AG08396 (cell line): ENCODE data around the gene PALMD.

ENCODE experiments used
- DNase-seq: peaks from one replicate; pipeline ENCODE4 v3.0.0; 2012; ENCODE audit warnings: low spot score, mixed read lengths

The PALMD gene, protein sequence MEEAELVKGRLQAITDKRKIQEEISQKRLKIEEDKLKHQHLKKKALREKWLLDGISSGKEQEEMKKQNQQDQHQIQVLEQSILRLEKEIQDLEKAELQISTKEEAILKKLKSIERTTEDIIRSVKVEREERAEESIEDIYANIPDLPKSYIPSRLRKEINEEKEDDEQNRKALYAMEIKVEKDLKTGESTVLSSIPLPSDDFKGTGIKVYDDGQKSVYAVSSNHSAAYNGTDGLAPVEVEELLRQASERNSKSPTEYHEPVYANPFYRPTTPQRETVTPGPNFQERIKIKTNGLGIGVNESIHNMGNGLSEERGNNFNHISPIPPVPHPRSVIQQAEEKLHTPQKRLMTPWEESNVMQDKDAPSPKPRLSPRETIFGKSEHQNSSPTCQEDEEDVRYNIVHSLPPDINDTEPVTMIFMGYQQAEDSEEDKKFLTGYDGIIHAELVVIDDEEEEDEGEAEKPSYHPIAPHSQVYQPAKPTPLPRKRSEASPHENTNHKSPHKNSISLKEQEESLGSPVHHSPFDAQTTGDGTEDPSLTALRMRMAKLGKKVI

DNA sequence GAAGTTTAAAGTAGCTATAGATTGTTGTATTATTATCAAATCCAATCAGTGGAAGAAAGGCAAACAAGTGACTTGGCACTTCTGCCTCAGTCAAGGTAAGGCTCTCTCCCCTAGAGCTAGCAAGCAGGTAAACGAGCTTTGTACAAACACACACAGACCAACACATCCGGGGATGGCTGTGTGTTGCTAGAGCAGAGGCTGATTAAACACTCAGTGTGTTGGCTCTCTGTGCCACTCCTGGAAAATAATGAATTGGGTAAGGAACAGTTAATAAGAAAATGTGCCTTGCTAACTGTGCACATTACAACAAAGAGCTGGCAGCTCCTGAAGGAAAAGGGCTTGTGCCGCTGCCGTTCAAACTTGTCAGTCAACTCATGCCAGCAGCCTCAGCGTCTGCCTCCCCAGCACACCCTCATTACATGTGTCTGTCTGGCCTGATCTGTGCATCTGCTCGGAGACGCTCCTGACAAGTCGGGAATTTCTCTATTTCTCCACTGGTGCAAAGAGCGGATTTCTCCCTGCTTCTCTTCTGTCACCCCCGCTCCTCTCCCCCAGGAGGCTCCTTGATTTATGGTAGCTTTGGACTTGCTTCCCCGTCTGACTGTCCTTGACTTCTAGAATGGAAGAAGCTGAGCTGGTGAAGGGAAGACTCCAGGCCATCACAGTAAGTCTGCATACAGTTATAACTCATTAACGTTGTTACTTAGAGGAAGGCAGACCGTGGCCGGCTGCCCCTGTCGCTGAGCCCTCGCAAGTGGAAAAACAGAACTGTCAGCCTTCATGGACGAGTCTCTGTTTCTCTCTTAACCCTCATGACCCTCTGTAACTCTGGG is at the start of gene PALMD:
Gene PALMD (plus strand): TSS at position 415 of the 833 bp plus-strand sequence. CDS start 205 bp downstream, at position 620.
- peak; percentile 10 for DNase-seq

DNA sequence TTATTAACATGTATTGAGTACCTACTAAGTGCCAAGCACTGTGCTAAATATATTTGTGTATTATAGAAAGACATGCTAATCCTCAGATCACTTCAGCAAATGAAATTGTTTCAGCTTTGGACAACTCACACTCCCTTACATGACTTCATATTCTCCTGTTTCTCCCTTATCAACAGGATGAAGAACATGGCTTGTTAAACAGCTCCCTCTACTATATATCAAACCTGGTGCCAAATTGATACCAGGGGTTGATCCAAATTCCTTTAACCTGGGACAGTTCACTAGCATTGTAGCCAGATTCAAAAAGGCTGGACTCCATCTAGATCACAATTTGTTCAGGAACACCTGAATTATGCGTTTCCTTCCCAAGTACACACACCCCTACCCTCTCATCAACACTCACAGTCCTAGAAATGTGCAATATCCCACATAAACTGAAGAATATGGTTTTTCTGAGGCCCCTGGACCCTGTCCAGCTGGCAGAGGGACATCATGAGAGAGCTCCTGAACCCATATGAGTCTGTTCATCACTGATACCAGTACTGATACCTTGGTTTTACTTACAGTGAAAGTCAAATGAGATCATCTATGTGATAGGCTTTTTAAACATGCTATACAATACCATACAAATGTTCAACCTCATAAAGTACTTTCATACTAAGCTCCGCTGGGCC is 47.0 kb upstream of the PALMD start:
- DNase-seq, result no peak

DNA sequence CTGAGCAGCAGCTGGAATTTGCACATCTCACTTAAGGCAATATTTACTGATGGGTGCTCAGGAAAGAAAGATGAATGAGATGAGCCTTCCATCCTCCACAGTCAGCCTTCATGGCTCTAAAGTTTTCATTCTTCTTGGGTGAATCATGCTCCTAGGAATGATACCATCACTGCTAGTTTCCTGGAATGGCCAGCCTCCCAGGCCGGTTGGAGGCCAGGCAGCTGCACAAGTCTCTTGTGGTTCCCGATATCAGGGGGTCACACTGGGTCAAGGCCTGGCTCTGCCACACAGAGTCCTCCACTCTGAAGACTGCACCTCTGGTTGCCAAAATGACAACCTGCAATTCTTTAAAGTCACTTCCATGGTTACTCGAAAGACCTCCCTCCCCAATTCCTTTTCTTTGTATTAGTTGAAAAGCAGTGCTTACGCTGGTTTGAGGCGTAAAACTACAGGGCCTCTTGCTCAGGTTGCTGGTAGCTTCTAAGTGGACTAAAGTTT is 46.2 kb upstream of the PALMD start:
- DNase-seq, result peak; percentile 71

DNA sequence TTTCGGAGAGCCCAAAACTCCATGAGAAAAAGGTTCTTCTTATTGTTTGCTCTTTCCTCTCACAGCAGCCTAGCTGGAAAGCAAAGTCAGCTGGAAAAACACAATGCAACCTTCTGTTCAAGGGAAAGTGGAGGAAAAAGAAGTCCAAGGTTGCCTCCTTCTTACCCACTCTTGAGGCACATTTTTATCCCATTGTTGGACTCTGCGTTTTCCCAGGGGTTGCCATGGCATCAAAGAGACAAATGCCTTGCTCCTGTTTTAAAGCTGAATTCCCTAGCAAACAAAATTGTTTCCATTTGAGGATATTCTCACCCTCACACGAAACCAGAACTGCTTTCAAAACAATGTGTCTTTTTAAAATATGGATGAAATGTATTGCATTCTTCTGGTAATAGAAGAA is 45.1 kb upstream of the PALMD start:
- no peak for DNase-seq

DNA sequence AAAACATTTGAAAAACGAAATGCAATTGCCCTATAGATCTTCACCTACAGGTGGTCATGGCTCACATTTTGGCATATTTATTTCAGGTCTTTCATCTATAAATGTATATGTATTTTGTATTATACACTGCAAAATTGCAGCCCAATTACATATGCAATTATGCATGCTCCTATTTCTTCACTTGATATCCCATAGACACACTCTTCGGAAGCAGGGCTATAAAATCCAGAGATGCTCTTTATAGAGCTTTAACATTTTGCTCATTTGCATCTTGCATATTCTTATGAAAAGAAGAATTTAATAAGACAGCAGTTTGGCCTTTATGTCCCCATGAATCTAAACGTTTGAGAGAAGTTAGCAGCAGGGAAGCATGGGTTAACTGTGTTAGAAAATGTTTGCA is 44.7 kb upstream of the PALMD start:
- no peak for DNase-seq

DNA sequence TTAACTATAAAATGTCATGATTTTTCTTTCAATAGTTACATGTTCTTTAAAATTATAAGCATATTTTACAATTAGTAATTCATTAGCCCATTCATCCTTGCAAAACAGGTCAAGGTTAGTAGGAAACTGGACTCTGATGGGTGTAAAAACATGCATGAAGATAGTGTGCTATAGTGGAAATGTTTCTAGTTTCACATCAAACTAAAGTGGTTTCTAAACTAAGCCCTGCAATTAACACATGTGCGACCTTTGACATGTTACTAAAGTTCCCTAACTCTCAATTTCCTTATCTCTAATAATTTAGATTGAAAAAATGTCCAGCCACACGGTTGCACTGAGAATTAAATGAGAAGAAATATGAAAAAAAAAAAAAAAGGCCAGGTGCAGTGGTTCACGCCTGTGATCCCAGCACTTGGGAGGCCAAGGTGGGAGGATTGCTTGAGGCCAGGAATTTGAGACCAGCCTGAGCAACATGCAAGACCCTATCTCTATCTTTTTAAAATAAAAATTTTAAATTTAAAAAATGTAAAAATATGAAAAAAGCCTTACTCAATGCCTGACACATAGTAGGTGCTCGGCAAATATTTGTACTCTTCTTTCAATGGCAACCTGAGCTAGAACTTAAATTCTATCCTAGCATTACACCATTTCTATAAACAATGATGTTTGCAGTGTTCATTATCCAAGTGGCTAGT is 44.1 kb upstream of the PALMD start:
- DNase-seq, result no peak

DNA sequence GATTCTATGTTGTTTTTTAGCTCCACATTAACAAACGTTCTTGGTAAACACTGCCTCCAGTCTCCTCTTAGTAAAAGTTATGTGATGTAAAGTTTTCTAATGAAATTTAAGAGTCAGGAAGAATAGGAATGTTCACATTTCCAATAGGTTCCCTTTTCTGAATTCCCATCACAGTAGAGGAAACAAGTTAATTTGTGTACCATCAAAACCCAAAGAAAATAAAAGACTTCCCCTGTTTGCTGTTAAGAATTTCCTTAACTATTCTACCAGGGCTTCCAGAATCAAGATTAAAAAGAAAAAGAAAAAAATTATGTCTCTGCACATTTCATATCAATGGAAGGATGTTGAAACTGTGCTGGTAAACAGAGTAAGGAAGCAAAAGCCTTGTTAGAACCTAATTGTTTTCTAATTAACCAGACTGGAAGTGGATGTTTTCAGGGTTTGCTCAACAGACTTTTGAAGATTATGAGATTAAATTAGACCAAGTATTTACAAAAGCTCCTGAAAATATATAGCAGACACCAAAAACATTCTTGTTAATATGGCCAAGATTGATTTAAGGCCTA is 43.4 kb upstream of the PALMD start:
- no peak for DNase-seq

DNA sequence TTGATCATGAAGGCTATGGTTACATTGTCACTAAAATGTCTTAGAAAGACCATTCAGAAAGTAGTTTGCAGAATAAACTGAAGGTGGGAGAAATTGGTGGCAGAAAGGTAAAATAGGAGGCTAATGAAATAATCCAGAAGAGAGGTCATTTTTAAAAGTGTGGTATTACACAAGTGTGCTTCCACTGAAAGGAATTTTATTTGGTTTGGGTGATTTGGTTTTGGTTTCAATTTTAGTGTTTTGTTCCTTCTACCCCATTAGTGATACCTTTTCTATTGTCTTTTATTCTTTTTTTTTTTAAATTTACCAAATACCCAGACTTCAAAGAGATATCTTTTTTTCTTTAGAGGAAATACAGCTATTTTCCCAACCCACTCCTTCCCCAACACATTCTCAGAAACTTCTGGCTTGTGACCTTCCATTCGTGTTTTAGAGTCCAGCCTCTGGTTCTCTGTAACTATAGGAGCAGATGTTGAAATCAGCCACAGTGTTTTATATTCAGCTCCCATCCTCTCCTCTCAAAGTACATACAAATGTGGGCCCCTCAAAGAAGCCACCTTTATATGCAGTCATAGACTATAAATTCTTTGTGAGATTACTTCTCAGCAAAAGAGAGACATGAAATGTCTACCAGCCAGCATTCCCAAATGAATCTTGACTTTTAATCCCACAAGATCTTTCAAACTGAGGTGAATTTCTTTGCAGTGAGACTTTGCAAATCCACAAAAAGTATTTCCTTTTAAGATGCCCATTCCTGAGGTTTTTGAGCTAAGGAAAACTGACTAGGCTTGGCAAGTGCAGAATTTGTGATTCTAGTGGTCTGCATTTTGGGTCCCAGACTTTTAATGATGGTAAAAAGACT is 42.0 kb upstream of the PALMD start:
- no peak for DNase-seq

DNA sequence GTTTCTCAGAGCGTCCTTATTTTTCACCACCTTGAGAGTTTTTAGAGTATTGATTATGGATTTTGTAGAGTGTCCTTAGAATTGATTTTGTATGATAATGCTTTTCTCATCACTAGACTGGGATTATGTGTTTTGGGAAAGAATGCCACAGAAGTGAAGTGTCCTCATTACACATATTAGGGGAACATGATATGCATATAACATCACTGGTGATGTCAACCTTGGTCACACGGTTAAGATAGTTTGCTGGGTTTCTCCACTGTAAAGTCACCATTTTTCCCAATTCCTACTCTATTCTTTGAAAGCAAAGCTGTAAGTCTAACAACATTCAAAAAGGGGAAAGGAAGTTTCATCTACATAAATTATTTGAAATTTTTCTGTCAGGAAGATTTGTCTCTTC is 39.6 kb upstream of the PALMD start:
- no peak for DNase-seq

DNA sequence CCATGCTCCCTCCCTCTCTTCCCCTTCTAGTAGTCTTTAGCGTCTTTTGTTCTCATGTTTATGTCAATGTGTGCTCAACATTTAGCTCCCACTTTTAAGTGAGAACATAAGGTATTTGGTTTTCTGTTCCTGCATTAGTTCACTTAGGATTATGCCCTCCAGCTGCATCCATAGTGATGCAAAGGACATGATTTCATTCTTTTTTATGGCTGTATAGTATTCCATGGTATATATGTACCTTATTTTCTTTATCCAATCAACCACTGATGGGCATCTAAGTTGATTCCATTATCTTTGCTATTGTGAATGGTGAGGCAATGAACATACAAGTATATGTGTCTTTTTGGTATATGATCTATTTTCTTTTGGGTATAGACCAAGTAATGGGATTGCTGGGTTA is 38.3 kb upstream of the PALMD start:
- no peak for DNase-seq

DNA sequence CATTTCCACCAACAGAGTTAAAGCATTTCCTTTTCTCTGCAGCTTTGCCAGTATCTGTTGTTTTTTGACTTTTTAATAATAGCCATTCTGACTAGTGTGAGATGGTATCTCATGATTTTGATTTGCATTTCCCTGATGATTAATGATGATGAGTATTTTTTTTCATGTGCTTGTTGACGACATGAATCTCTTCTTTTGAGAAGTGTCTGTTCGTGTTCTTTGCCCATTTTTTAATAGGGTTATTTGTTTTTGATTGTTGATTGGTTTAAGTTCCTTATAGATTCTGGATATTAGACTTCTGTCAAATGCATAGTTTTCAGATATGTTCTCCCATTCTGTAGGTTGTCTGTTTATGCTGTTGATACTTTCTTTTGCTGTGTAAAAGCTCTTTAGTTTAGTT is 37.9 kb upstream of the PALMD start:
- DNase-seq, result no peak

DNA sequence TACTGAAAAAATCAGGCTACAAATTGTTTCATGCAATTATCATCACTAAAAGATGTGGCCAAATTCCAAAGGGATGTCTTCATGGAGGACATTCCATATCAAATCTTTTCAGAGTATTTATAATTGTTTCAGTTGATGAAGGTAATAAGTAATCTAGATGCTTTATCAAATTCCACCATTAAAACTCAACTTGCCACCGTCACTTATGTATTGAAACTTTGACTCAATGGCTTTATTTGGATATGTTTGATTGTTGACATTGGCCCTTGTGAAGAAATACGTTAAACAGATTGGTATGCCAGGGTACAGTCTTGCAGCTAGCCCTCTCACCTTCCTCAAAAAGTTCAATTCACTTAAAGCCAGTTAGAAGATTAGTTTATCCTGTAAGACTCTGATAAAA is 32.2 kb upstream of the PALMD start:
- no peak for DNase-seq

DNA sequence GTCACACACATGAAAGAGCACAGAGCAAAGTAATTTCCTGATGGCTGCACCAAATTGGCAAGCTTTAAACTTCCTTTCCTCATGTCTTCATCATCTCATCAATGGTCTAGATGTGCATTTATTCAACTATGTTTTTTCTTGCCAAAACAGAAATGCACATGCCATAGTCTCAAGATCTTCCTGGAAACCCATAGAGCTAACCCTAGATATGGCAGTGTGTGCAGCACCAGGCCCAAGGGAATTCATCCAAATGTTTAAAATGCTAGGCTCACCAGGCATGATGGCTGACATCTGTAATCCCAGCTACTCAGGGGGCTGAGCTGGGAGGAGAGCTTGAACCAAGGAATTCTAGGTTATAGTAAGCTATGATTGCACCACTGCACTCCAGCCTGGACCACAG is 31.2 kb upstream of the PALMD start:
- DNase-seq, result no peak

DNA sequence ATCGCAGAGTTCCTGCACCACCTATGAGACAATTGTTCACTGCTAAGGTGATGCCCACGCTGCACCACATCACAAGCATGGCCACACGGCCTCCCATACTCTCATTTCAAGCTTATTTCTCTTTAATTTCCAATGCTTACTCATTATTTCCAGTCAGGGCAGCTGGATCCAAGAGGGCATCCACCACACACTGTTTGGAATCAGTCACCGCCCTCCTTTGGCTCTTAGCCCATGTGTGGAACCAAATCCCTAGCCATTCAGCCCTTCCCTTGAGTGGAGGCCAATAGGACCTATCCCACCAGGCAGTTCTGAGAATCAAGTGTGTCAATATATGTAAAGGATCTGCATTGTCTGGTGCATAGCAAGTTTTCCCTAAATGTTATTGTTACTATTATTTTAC is 26.3 kb upstream of the PALMD start:
- DNase-seq, result no peak

DNA sequence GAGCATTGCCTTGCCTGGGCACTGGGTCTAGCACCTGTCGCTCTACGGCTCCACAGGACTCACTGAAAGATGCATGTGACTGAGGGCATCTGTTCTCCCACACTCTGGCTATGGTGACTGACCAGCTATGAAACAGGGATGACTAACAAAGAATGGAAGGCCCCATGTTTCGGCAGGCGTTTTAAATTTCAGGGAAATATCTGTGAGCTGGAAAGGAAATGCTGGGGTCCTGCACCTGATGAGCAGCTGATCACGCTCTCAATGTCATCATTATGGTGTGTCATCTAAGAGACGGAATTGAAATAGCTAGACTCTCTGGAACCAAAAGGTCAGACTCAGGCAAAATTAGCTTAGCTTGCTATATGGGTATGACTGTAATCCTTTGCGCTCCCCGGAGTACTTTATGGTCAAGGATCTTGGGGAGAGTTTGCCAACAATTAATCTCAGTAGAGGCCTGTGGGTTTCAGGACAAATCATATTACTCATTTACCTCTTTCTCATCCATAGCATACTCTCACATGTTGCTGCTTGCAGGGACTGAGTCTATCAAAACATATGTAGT is 24.5 kb upstream of the PALMD start:
- DNase-seq, result no peak

DNA sequence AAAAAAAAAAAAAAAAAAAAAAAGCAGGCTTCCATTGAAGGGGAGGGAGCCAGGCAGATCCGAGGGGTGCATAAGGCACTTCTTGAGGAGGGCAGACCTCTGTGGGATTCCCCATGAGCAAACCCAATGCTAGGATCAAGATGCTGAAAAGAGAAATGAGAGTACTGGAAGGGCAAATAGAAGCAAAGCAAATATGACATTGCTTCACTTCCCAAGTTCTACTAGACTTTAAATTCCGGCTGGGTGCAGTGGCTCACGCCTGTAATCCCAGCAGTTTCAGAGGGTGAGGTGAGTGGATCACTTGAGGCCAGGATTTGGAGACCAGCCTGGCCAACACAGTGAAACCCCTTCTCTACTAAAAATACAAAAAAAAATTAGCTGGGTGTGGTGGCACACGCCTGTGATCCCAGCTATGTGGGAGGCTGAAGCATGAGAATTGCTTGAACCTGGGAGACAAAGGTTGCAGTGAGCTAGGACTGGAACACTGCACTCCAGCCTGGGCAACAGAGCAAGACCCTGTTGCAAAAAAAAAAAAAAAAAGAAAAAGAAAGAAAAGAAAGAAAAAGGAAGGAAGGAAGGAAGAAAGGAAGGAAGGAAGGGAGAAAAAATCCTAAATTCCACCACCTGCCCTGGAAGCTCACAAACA is 23.1 kb upstream of the PALMD start:
- DNase-seq, result no peak

DNA sequence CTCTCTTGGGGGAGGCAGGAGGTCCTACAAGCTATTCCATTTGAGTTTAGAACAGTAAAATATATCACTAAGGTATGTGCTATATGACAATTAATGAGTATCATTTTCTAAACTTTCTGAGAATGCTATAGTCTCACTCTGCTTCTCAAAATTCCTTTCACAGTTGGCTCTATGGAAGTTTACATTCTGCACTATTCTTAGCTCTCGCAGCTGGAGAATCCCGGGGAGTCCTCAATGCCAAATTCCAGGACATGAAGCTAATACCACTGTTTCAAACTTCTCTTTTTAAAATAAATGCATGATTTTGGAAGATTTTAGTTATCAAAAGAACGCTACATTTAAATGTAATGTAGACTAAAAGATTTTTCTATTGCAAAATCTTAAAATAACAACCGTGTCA is 22.4 kb upstream of the PALMD start:
- no peak for DNase-seq

DNA sequence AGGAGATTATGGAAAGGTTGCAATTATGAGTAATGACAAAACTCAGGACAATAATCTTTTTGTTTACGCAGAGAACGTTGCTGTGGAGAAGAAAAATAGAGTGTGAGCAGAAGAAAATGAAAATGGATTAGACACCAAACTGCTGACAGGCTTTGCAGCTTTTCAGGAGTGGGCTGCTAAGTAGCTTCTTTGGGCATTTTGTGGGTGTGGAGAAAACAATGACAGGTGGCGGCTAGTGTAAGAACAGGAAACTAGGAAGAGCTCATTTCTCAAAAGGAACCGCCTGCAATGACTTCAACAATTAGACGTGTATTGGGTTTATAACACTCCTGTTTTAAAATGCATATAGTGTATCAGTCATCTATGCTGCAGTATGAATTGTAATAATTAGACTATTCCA is 18.3 kb upstream of the PALMD start:
- DNase-seq, result no peak

DNA sequence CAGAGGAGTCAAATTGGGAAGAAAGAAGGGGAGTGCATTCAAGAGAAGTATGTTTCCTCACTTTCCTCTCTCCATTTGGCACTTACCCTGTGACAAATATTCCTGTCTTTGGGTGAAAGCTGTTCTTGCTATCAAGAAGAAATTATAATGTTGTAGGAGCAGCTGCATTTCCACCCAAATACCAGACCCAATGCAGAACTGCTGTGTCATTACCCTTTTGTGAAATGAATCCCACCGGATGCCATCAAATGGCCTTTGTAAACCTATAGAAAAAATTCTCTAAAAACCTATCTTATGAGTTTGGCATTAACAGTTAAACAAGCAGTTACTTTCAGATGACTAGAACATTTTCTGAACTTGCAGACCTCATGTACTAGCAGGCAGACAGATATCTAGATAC is 16.7 kb upstream of the PALMD start:
- DNase-seq, result no peak
